Stimulated activated CD4-positive, alpha-beta T cell treated with anti-CD3 and anti-CD28 coated beads, Interleukin-4, amount 100 ng/mL, for 1 hour (primary cell): ENCODE measurements around the gene PAWR.

ENCODE experiments used
- DNase-seq: peaks from one replicate; pipeline ENCODE4 v3.0.0-alpha.2; 2020

PAWR gene

GRCh38 chr12:79690638-79691510, at the start of gene PAWR:
Gene PAWR (minus strand): TSS chr12:79690964. CDS start chr12:79690244, 720 bp downstream.
- peak; percentile 20 for DNase-seq

- no peak for DNase-seq
Observed at GRCh38 chr12:79737875-79738718, 47.3 kb upstream of the PAWR start.

GRCh38 chr12:79732638-79733037, 41.9 kb upstream of the PAWR start:
- no peak for DNase-seq

GRCh38 chr12:79725987-79726386, 35.2 kb upstream of the PAWR start:
- no peak for DNase-seq

- DNase-seq = no peak
Observed at GRCh38 chr12:79717006-79717405, 26.2 kb upstream of the PAWR start.

- DNase-seq = no peak
Observed at GRCh38 chr12:79715308-79715707, 24.5 kb upstream of the PAWR start.

GRCh38 chr12:79710707-79711483, 20.1 kb upstream of the PAWR start:
- no peak for DNase-seq

GRCh38 chr12:79707830-79708229, 17.1 kb upstream of the PAWR start:
- no peak for DNase-seq

GRCh38 chr12:79706676-79707075, 15.9 kb upstream of the PAWR start:
- DNase-seq = no peak

GRCh38 chr12:79706156-79706555, 15.4 kb upstream of the PAWR start:
- DNase-seq = no peak

- no peak for DNase-seq
Observed at GRCh38 chr12:79698966-79699365, 8.2 kb upstream of the PAWR start.

- DNase-seq = no peak
Observed at GRCh38 chr12:79696416-79696815, 5.7 kb upstream of the PAWR start.

GRCh38 chr12:79692860-79693577, 2.3 kb upstream of the PAWR start:
- no peak for DNase-seq

GRCh38 chr12:79691511-79692248, 916 bp upstream of the PAWR start:
- DNase-seq = no peak

GRCh38 chr12:79690142-79690637, 574 bp downstream of the PAWR start:
- peak; percentile 3 for DNase-seq

- peak; percentile 13 for DNase-seq
Observed at GRCh38 chr12:79689477-79690141, 1.2 kb downstream of the PAWR start.

- no peak for DNase-seq
Observed at GRCh38 chr12:79689061-79689476, 1.7 kb downstream of the PAWR start.

- DNase-seq = no peak
Observed at GRCh38 chr12:79688376-79689060, 2.2 kb downstream of the PAWR start.

- DNase-seq = no peak
Observed at GRCh38 chr12:79687711-79688260, 3.0 kb downstream of the PAWR start.

- no peak for DNase-seq
Observed at GRCh38 chr12:79686171-79686570, 4.6 kb downstream of the PAWR start.
